D721Med (cell line): Measurements from ENCODE around the gene SPTBN4.

Experiments used
- DNase-seq: peaks from one replicate; pipeline ENCODE4 v3.0.0; 2011; ENCODE audit warnings: low spot score; ENCODE audit not compliant: insufficient read length
- FAIRE-seq: peaks from 2 replicates; lab custom pipeline; 2011; peaks lifted over from hg19 to GRCh38; lab: Jason Lieb, UNC
- TF ChIP-seq, protein P1 (sequence below): IDR thresholded peaks from 2 replicates; pipeline ENCODE4 v1.5.1; 2012; ENCODE audit warnings: mild to moderate bottlenecking, control low read depth; ENCODE audit not compliant: insufficient read depth; ENCODE audit errors: missing control alignments

Gene SPTBN4

DNA sequence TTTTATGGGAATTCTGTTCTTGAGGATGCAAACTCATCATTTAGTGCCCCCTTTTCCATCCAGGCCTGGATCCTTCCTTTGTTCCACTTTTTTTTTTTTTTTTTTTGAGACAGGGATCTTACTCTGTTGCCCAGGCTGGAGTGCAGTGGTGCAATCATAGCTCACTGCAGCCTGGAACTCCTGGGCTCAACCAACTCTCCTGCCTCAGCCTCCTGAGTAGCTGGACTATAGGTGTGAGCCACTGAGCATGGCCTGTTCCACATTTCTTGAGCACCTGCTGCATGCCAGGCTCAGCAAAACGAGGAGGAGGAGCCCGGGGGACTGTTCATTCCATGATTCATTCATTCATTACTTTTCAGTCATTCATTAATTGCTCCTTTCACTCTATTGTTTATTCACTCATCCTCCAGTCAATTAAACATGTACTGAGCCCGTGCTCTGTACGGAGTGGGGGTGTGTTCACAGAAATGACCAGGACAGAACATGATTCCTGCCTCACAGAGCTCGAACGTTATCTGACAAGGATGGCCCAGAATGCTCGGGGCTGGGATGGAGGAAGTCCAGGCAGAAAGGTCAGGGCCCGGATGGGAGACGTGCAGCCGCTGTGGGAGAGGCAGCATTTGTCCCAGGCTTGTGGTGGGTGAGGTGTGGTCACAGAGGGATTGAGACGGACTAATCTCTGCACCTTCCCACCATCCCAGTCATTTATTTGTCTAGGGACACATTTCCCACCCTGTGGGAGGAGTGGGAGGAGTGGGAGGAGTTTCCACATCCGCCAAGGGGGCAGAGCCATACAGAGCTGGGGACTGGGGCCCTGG is 58.6 kb downstream of the SPTBN4 start:
- DNase-seq, result no peak
- FAIRE-seq, result no peak
- TF ChIP-seq, protein P1, sequence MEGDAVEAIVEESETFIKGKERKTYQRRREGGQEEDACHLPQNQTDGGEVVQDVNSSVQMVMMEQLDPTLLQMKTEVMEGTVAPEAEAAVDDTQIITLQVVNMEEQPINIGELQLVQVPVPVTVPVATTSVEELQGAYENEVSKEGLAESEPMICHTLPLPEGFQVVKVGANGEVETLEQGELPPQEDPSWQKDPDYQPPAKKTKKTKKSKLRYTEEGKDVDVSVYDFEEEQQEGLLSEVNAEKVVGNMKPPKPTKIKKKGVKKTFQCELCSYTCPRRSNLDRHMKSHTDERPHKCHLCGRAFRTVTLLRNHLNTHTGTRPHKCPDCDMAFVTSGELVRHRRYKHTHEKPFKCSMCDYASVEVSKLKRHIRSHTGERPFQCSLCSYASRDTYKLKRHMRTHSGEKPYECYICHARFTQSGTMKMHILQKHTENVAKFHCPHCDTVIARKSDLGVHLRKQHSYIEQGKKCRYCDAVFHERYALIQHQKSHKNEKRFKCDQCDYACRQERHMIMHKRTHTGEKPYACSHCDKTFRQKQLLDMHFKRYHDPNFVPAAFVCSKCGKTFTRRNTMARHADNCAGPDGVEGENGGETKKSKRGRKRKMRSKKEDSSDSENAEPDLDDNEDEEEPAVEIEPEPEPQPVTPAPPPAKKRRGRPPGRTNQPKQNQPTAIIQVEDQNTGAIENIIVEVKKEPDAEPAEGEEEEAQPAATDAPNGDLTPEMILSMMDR, result no peak

DNA sequence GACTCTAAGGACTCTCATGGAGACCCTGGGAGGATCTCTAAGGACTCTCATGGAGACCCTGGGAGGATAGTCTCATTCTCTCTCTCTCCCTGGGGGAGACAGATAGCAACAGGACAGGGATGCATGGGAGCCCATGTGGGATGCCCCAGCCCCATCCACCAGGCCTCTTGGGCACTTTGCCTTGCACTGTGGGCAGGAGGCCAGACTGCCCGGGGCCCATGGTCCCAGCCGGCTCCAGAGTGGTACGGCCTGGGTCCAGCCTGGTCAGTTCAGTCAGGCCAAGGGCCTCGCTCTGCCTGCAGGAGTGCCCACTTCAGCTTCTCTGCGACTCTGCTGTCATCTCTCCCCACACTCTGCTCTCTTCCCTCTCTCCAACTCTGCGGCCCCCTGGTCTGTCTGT is 61.3 kb downstream of the SPTBN4 start:
- FAIRE-seq (no peak), DNase-seq (no peak)
- TF ChIP-seq, protein P1, result no peak

DNA sequence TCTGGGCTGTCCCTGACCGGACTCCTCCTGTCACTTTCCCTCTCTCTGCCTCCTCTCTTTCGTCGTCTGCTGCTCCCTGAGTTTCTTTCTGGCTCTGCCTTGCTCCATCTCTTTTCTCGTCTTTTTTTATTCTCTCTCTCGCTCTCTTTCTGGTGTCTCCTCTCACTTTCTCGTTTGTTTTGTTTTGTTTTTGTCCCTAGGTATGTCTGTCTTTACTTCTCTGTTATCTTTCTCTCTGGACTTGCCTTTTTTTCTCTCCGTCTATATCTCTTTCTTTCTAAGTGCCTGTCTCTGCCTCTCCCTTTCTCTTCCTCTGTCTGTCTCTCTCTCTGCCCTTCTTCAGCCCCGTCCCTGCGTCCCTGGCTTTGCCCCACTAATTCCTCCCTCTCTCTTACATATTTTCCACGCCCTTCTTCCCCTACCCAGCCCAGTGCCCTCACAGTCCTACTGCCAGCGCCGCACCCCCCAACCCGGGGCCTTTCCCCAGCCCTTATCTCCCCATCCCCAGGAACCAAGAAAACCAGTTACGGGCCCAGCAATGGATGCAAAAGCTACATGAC is 61.8 kb downstream of the SPTBN4 start:
- no peak for FAIRE-seq
- DNase-seq, result no peak
- TF ChIP-seq, protein P1, result no peak

DNA sequence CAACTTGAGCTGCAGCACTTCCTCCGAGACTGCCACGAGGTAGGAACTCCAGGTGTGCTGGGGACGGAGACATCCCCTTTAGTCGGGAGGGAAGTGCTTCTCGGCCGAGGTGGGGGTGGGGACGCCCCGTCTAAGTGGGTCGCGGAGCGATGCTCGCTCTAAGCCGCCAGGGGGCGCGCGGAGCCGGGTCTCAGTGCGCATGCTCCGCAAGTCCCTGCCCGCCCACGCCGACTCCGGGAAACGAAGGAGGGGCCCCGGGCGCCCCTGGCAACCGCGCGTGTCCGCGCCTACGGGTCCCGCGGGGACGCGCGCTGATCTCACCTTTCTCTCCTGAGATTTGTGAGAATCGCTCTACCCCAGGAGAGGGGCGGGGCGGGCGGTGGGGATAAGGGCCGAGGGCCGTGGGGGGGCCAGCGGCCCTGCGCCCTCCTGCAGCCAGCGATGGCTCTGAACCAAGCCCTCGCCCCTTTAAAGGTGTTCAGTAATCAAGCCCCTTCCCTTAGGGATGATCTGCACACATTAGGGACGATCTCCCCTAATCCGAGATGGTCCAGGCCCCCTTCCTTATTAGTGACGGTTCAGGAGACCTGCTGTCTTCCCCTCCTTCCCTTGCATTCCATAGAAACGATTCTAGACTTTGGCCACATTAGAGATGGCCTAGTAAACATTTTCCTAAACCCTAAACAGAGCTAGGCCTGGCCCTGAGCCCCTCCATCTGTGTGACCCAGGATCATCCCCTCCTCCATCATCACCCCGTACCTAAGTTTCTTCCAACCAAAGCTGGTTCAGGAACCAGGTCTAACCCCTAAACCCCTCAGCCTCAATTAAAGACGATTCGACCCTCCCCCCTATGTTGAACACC is 62.5 kb downstream of the SPTBN4 start:
- TF ChIP-seq, protein P1, result peak; percentile 69
- peak; percentile 97 for DNase-seq
- no peak for FAIRE-seq

DNA sequence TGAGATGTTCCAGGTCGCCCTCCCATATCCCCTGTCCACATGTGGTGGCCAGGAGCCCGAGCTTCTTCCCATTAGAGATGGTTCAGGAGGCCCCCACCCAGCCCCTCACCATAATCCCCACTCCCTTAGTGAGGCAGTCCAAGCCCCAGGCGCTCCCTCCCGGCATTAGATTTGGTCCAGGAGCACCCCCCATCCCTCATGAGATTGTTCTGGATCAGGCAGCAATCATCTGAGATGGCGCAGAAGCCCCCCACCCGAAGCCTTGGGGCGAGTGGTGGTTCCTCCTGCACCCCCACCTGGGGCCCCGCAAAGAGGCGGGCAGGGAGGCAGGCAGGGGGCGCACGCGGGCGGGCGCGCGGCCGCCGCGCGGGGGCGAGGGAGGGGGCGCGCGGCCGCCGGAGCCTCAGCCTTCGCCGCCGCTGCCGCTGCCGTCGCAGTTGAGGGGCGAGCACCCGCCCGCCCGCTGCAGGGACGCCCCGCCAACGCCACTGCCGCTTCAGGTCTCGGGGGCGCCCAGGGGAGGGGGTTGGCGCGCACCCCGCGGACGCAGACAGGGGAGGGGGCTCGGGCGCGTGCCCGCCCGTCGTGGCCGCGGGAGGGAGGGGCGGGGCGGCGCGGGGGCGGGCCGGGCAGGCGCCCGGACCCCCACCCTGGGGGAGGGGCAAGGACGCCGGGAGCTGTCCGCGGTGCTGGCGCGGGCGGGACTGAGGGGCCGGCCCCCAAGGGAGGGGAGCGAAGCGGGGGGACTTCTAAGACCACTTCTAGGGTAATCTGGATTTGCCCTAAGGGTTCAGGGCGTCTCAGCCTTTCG is 63.5 kb downstream of the SPTBN4 start:
- DNase-seq, result peak; percentile 76
- FAIRE-seq, result no peak
- TF ChIP-seq, protein P1, result peak; percentile 33

DNA sequence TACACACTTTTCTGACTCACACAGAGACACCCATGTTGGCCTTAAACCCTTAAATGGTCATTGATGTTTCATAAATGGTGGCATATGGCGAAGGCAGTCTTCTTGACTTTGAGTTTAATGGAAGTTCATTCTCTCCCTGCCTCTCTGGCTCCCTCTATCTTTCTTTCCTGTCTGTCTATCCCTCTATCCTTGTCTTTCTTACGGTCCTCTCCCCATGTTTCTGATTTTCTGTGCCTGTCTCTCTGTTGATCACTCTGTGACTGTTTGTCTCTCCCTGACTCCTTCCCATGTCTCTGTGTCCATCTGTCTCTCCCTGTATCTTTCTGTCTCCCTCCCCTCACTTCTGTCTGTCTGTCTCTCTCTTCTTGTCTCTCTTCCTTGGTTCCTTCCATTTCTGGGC is 66.7 kb downstream of the SPTBN4 start:
- DNase-seq, result no peak
- no peak for FAIRE-seq
- TF ChIP-seq, protein P1, result peak; percentile 8
